Effector memory CD4-positive, alpha-beta T cell (primary cell): ENCODE data around the gene OR2T29.
"Not testable (repeated sequence)": the region's sequence is repeated elsewhere in the genome, so short reads cannot be mapped to it uniquely, and the experiment has no call there.

Experiments
- DNase-seq, 3 donors: peaks; one replicate each; pipeline ENCODE4 v3.0.0-alpha.2; 2020
- H3K27ac ChIP-seq: 2 replicates; pipeline ENCODE4 v1.7.0; 2013; ENCODE audit warnings: mild to moderate bottlenecking, low read length, moderate library complexity; ENCODE audit not compliant: insufficient read depth, poor library complexity, severe bottlenecking
- H3K27me3 ChIP-seq: replicated peaks from 2 replicates; pipeline ENCODE4 v1.7.0; 2013; ENCODE audit warnings: mild to moderate bottlenecking, low read length; ENCODE audit not compliant: insufficient read depth, control insufficient read depth, poor library complexity, severe bottlenecking
- H3K36me3 ChIP-seq: 2 replicates; pipeline ENCODE4 v1.7.0; 2013; ENCODE audit warnings: mild to moderate bottlenecking, low read length, moderate library complexity; ENCODE audit not compliant: control insufficient read depth, insufficient read depth
- H3K4me1 ChIP-seq: 2 replicates; pipeline ENCODE4 v1.7.0; 2013; ENCODE audit warnings: low read length, mild to moderate bottlenecking; ENCODE audit not compliant: control insufficient read depth, insufficient read depth, poor library complexity, severe bottlenecking
- H3K4me3 ChIP-seq: 2 replicates; pipeline ENCODE4 v1.7.0; 2013; ENCODE audit warnings: low read length, low read depth, mild to moderate bottlenecking; ENCODE audit not compliant: insufficient read depth, poor library complexity, severe bottlenecking
- H3K9me3 ChIP-seq: 2 replicates; pipeline ENCODE4 v1.7.0; 2013; ENCODE audit warnings: mild to moderate bottlenecking, low read length, moderate library complexity; ENCODE audit not compliant: control insufficient read depth

Gene OR2T29

DNA sequence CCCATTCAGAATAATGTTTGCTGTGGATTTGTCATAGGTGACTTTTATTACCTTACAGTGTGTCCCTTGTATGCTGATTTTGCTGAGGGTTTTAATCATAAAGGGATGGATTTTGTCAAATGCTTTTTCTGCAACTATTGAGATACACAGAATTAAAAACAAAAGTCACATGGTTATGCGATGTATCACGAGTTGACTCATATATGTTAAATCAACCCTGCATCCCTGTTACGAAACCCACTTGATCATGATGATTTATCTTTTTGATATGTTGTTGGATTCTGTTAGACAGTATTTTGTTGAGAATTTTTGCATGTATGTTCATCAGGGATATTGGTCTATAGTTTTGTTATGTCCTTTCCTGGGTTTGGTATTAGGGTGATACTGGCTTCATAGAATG lies 22.7 kb upstream of the OR2T29 start:
- no peak overlapping the region for H3K4me3 ChIP-seq
- H3K4me1 ChIP-seq, result no peaks in the 10 kb centered on the region
- H3K9me3 ChIP-seq, result no peaks in the 10 kb centered on the region
- DNase-seq, result no peak
- H3K27me3 ChIP-seq, result no peaks in the 10 kb centered on the region
- no peaks in the 10 kb centered on the region for H3K36me3 ChIP-seq
- H3K27ac ChIP-seq, result no peak overlapping the region

DNA sequence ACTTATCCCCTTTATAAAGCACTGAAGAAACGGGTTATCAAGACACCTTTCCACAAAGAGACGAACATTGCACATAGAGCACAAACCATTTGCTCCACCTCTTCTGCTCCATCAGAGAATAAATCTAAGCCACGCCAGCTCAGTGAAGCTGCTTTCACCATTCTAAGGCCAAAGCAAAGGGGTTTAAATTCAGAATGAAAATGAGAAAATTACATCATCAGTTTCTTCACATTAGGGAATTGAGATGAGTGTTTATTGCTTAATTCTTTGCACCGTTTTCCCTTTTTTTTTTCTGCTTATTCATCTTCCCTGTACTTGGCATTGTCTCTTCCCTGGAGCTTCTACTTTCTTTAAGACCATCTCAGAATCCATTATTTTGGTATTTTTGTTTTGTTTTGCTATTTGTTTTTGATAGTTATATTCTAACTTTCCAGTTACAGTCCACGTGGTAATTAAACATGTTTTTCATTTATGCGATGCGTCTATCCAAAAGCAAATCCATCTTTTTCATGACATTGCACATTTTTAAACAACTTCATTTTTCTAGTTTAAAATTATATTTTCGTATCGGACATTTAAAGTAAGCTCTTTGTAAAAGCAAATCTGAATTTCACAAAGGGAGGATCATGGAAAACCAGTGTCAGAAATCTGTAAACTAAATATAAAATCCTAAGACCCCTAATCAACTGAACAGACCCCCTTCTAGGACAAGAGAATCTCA lies 13.8 kb upstream of the OR2T29 start:
- Histone ChIP-seq H3K36me3 (no peaks in the 10 kb centered on the region), H3K27ac (no peak overlapping the region), H3K9me3 (no peaks in the 10 kb centered on the region), H3K4me1 (no peaks in the 10 kb centered on the region), H3K4me3 (no peak overlapping the region), H3K27me3 (no peaks in the 10 kb centered on the region)
- no peak for DNase-seq

- not testable (repeated sequence) for DNase-seq, H3K4me1 ChIP-seq, H3K27me3 ChIP-seq, H3K36me3 ChIP-seq, H3K9me3 ChIP-seq, H3K4me3 ChIP-seq, H3K27ac ChIP-seq
Measured at GRCh38 chr1:248574657-248575056, 12.1 kb upstream of the OR2T29 start, which contains the start of gene OR2T34. OR2T34 (minus strand) TSS chr1:248574757; CDS start chr1:248574757, 0 bp downstream.

GRCh38 chr1:248573856-248574255 lies 11.3 kb upstream of the OR2T29 start:
- H3K4me3 ChIP-seq, DNase-seq, H3K36me3 ChIP-seq, H3K27me3 ChIP-seq, H3K9me3 ChIP-seq, H3K4me1 ChIP-seq, H3K27ac ChIP-seq: not testable (repeated sequence)

DNA sequence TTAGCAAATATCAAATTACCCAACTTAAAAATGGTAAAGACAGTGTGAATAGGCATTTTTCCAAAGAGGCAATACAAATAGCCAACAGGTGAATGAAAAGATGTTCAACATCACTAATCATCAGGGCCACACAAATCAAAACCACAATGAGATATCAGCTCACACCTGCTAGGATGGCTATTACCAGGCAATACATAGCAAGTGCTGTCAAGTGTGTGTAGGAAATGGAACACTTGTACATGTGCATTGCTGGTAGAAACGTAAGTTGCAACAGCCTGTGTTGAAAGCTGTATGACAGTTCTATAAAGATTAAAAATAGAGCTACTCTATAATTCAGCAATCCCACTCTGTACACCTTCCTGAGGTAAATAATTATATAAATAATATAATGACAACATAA lies 9.5 kb upstream of the OR2T29 start:
- H3K36me3 ChIP-seq, DNase-seq, H3K27me3 ChIP-seq, H3K4me1 ChIP-seq, H3K27ac ChIP-seq, H3K4me3 ChIP-seq, H3K9me3 ChIP-seq: not testable (repeated sequence)

GRCh38 chr1:248570811-248571210 lies 8.2 kb upstream of the OR2T29 start:
- H3K9me3 ChIP-seq, H3K4me3 ChIP-seq, H3K27ac ChIP-seq, H3K4me1 ChIP-seq, DNase-seq, H3K27me3 ChIP-seq, H3K36me3 ChIP-seq: not testable (repeated sequence)

GRCh38 chr1:248569049-248569448 lies 6.5 kb upstream of the OR2T29 start:
- H3K27ac ChIP-seq, H3K9me3 ChIP-seq, DNase-seq, H3K36me3 ChIP-seq, H3K4me3 ChIP-seq, H3K27me3 ChIP-seq, H3K4me1 ChIP-seq: not testable (repeated sequence)

DNA sequence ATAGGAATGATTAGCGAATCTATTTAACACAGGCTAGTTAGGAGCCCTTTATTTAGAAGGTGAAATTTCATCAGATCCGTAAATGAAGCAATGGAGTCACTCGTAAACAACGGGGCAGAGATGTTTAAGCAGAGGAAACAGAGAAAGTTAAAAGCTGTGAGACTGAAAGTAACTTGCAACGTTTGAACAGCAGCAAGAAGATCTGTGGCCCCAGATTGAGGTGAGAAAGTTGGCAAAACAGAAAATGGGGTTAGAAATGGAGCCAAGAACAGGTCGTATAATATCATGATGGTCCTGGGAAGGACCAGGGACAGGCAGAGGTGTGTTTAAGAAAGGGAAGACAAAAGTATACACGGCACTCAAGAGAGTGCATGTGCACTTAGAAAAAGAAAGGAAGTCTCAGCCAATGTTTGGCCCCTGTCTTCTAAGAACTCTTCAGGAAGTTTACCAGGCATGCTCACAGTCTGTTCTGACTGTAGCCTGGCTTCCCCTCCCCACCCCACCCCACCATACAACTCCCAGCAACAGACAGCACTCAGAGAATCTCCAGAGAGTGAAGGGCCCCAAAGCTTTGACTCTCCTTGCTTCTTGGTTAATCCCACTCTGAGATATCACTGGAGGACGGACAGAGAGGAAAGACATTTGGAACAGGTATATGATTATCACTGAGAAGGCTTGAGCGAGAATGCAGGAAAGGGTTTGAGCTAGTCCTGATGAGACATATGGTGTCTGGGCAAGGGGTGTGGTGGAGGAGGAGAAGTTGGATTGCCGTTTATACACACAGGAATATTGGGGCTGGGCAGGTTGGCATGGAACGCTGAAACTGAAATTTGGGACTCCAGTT lies 3.2 kb upstream of the OR2T29 start:
- peak overlapping the region; percentile 48 for H3K27ac ChIP-seq

DNA sequence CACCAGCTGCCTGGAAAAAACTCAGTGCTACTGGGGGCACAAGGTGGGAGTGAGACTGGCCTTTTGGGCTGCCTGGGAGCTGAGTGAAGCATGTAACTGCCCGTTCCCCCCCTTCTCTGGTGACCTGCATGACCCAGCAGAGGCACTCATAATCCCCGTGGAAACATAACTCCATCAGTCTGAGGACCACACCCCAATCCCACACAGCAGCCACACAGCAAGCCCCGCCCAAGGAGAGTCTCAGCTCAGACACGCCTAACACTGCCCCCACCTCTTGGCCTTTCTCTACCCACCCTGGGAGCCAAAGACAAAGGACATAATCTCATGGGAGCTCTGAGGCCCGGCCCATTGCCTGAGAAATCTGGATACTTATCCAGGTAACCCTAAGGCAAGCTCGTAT lies 11.5 kb downstream of the OR2T29 start:
- DNase-seq, H3K4me3 ChIP-seq, H3K27ac ChIP-seq, H3K9me3 ChIP-seq, H3K4me1 ChIP-seq, H3K27me3 ChIP-seq, H3K36me3 ChIP-seq: not testable (repeated sequence)

More for the DNA sequence above, 3.2 kb upstream of the OR2T29 start:
- not testable (repeated sequence) for DNase-seq, H3K4me1 ChIP-seq, H3K9me3 ChIP-seq, H3K27me3 ChIP-seq, H3K36me3 ChIP-seq
- peak overlapping the region; percentile 26 for H3K4me3 ChIP-seq

DNA sequence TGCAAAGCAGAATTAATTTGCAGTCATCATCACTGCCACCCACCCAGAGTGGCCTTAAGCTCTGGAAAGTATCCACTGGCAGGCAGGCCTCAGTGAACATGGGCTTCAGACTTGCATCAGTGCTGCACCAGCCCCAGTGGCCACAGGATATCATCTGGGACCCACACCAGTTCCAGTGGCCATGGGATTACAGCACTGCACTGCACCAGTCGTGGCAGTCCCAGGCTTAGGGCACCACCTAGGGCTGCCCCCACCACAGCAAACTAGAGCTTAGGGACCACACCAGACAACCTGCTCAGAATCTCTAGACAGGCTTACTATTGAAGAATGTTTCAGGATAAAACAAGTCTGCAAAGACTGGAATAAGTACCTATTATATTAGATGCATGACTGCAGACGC lies 15.2 kb downstream of the OR2T29 start:
- not testable (repeated sequence) for H3K4me3 ChIP-seq, H3K27ac ChIP-seq, H3K27me3 ChIP-seq, H3K4me1 ChIP-seq, H3K9me3 ChIP-seq, DNase-seq, H3K36me3 ChIP-seq
